HepG2 (cell line): ENCODE results near the gene LAMA5. TPM values are rescaled to one million over a fixed set of nuclear protein-coding genes. Genes with fewer than 3 reads are reported as not detected.

Experiments used
- HBP1 ChIP-seq: IDR thresholded peaks from 2 replicates; pipeline ENCODE4 v1.6.1; 2016; ENCODE audit warnings: low read depth, control low read depth
- KAT2B ChIP-seq: fragments of 150-350 bp; IDR thresholded peaks from 2 replicates; pipeline ENCODE4 v1.6.1; 2014; ENCODE audit warnings: low read depth, low read length, borderline replicate concordance
- KDM1A ChIP-seq: IDR thresholded peaks from 2 replicates; pipeline ENCODE4 v1.6.1; 2016; ENCODE audit warnings: missing compliant biosample characterization
- KDM4B ChIP-seq: sonication (generic); formaldehyde crosslinking; IDR thresholded peaks from 2 replicates; pipeline ENCODE4 v1.4.0; 2020; ENCODE audit warnings: missing genetic modification reagents
- MIER2 ChIP-seq: IDR thresholded peaks from 2 replicates; pipeline ENCODE4 v1.6.1; 2016; ENCODE audit warnings: missing biosample characterization, missing genetic modification reagents
- PLSCR1 ChIP-seq: sonication (generic); formaldehyde crosslinking; IDR thresholded peaks from 2 replicates; pipeline ENCODE4 v1.5.0; 2020; ENCODE audit warnings: missing genetic modification reagents, mild to moderate bottlenecking, borderline replicate concordance
- SNAPC2 ChIP-seq: sonication (generic); formaldehyde crosslinking; IDR thresholded peaks from 2 replicates; pipeline ENCODE4 v1.8.1; 2022; ENCODE audit warnings: mild to moderate bottlenecking, missing genetic modification reagents
- TP53 ChIP-seq: sonication (generic); formaldehyde crosslinking; conservative IDR thresholded peaks from 2 replicates; pipeline ENCODE4 v1.4.0; 2020; ENCODE audit warnings: missing genetic modification reagents
- ZFP41 ChIP-seq: sonication (generic); formaldehyde crosslinking; IDR thresholded peaks from 2 replicates; pipeline ENCODE4 v1.4.0; 2020; ENCODE audit warnings: mild to moderate bottlenecking, missing genetic modification reagents, borderline replicate concordance
- ZNF563 ChIP-seq: sonication (generic); formaldehyde crosslinking; IDR thresholded peaks from 2 replicates; pipeline ENCODE4 v1.8.0; 2022; ENCODE audit warnings: mild to moderate bottlenecking, moderate library complexity, missing genetic modification reagents
- ZSCAN9 ChIP-seq: IDR thresholded peaks from 2 replicates; pipeline ENCODE4 v1.6.1; 2016; ENCODE audit warnings: borderline replicate concordance
- polyA plus RNA-seq, 8 experiments: library from polyadenylated mRNA; depleted of rRNA in 3 of 8; stranded (reverse) in 7 of 8; unstranded in 1 of 8; fragments of >200 nt; fragmentation: Illumina TruSeq in 4 of 8; extraction: Trizol in 4 of 8; gene quantifications; 2 replicates each; pipeline versions ENCODE4 v1.2.1 to v1.2.3, GENCODE V29; 2011 to 2016; ENCODE audit warnings: low read depth in 4 of 8, missing spikeins in 1 of 8, mixed read lengths in 1 of 8; ENCODE audit not compliant: insufficient read depth in 1 of 8
- total RNA-seq, 5 experiments: library from RNA; depleted of rRNA; stranded (reverse); fragments of >200 nt; fragmentation: Illumina TruSeq; extraction: Trizol; gene quantifications; 2 replicates each; pipeline ENCODE4 v1.2.3, GENCODE V29; 2016; ENCODE audit warnings: low read depth in 1 of 5
- TF ChIP-seq, protein P1 (sequence below), 2 experiments: sonication (generic) in 1 of 2; formaldehyde crosslinking in 1 of 2; IDR thresholded peaks; 2 replicates each; pipeline versions ENCODE4 v1.4.0 to v1.6.1; 2018 to 2020; ENCODE audit warnings: missing genetic modification reagents in 2 of 2, borderline replicate concordance in 1 of 2, low read depth in 1 of 2, mild to moderate bottlenecking in 1 of 2, missing biosample characterization in 1 of 2
- TF ChIP-seq, protein P2 (sequence below): sonication (generic); formaldehyde crosslinking; IDR thresholded peaks from 2 replicates; pipeline ENCODE4 v1.4.0; 2020; ENCODE audit warnings: missing genetic modification reagents, mild to moderate bottlenecking, borderline replicate concordance
- TF ChIP-seq, protein P3 (sequence below): sonication (generic); formaldehyde crosslinking; IDR thresholded peaks from 2 replicates; pipeline ENCODE4 v1.5.0; 2020; ENCODE audit warnings: mild to moderate bottlenecking, missing genetic modification reagents

Gene LAMA5
- total and polyA plus RNA-seq, 2 of the 13 experiments (the other 11 are each of a cell fraction or from before 2014, with no cell fraction given): 21.0 to 44.7 TPM

- peak; percentile 93; the same call in 1 of the 2 replicates for TF ChIP-seq KDM4B
- TF ChIP-seq, protein P1, sequence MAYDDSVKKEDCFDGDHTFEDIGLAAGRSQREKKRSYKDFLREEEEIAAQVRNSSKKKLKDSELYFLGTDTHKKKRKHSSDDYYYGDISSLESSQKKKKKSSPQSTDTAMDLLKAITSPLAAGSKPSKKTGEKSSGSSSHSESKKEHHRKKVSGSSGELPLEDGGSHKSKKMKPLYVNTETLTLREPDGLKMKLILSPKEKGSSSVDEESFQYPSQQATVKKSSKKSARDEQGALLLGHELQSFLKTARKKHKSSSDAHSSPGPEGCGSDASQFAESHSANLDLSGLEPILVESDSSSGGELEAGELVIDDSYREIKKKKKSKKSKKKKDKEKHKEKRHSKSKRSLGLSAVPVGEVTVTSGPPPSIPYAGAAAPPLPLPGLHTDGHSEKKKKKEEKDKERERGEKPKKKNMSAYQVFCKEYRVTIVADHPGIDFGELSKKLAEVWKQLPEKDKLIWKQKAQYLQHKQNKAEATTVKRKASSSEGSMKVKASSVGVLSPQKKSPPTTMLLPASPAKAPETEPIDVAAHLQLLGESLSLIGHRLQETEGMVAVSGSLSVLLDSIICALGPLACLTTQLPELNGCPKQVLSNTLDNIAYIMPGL (CRISPR knock-in tag; IDR thresholded peaks at IDR 0.05; ENCODE audit: borderline replicate concordance in 1 of 2, low read depth in 1 of 2): peak; percentile 96 to 97
- TF ChIP-seq ZNF563 (CRISPR knock-in tag): no peak; the same call in 1 of the 2 replicates
- no peak for TF ChIP-seq PLSCR1 (CRISPR knock-in tag)
- TF ChIP-seq KAT2B: no peak
- no peak; the same call in none of the 2 replicates for TF ChIP-seq TP53 (CRISPR knock-in tag)
- TF ChIP-seq, protein P2, sequence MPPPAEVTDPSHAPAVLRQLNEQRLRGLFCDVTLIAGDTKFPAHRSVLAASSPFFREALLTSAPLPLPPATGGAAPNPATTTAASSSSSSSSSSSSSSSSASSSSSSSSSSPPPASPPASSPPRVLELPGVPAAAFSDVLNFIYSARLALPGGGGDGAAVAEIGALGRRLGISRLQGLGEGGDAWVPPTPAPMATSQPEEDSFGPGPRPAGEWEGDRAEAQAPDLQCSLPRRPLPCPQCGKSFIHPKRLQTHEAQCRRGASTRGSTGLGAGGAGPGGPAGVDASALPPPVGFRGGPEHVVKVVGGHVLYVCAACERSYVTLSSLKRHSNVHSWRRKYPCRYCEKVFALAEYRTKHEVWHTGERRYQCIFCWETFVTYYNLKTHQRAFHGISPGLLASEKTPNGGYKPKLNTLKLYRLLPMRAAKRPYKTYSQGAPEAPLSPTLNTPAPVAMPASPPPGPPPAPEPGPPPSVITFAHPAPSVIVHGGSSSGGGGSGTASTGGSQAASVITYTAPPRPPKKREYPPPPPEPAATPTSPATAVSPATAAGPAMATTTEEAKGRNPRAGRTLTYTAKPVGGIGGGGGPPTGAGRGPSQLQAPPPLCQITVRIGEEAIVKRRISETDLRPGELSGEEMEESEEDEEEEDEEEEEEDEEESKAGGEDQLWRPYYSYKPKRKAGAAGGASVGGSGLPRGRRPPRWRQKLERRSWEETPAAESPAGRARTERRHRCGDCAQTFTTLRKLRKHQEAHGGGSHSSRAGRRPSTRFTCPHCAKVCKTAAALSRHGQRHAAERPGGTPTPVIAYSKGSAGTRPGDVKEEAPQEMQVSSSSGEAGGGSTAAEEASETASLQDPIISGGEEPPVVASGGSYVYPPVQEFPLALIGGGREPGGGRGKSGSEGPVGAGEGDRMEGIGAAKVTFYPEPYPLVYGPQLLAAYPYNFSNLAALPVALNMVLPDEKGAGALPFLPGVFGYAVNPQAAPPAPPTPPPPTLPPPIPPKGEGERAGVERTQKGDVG: peak; percentile 72; the same call in 1 of the 2 replicates
- TF ChIP-seq ZSCAN9 (CRISPR knock-in tag): peak; percentile 84; the same call in 1 of the 2 replicates
- no peak; the same call in 1 of the 2 replicates for TF ChIP-seq MIER2 (CRISPR knock-in tag)
- no peak; the same call in 1 of the 2 replicates for TF ChIP-seq ZFP41 (CRISPR knock-in tag)
- TF ChIP-seq SNAPC2: peak; percentile 94
- no peak; the same call in none of the 2 replicates for TF ChIP-seq HBP1 (CRISPR knock-in tag)
- TF ChIP-seq, protein P3, sequence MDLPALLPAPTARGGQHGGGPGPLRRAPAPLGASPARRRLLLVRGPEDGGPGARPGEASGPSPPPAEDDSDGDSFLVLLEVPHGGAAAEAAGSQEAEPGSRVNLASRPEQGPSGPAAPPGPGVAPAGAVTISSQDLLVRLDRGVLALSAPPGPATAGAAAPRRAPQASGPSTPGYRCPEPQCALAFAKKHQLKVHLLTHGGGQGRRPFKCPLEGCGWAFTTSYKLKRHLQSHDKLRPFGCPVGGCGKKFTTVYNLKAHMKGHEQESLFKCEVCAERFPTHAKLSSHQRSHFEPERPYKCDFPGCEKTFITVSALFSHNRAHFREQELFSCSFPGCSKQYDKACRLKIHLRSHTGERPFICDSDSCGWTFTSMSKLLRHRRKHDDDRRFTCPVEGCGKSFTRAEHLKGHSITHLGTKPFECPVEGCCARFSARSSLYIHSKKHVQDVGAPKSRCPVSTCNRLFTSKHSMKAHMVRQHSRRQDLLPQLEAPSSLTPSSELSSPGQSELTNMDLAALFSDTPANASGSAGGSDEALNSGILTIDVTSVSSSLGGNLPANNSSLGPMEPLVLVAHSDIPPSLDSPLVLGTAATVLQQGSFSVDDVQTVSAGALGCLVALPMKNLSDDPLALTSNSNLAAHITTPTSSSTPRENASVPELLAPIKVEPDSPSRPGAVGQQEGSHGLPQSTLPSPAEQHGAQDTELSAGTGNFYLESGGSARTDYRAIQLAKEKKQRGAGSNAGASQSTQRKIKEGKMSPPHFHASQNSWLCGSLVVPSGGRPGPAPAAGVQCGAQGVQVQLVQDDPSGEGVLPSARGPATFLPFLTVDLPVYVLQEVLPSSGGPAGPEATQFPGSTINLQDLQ (CRISPR knock-in tag): no peak; the same call in 1 of the 2 replicates
- no peak; the same call in 1 of the 2 replicates for TF ChIP-seq KDM1A (CRISPR knock-in tag)
Observed at GRCh38 chr20:62376112-62377063, 9.3 kb upstream of the LAMA5 start (continued).
